Heart left ventricle (tissue), 13 donors: ENCODE data around the gene GPR68.

ENCODE experiments used
- POLR2A ChIP-seq, 2 donors: fragments of 450-650 bp; IDR thresholded peaks; one replicate each; pipeline ENCODE4 v1.6.1; 2017; ENCODE audit warnings: antibody characterized with exemption in 2 of 2, mild to moderate bottlenecking in 2 of 2, moderate library complexity in 2 of 2
- TF ChIP-seq, protein P1 (sequence below), 12 donors: fragments of 200-600 bp; sonication (generic) in 4 of 12; IDR thresholded peaks; one replicate each; pipeline versions ENCODE4 v1.5.0 to v1.8.0; 2018 to 2022; ENCODE audit warnings: antibody characterized with exemption in 12 of 12, mild to moderate bottlenecking in 5 of 12
- donor health status: ischemic (EF 13 %, LVEDD 7.1; RV severe dilation, severe dysfunction).
- donor health status: DM: no; HTN: yes; CAD: no.
- donor health status: DM: no; HTN: no; CAD: no.
- donor health status: ischemic (EF 25% LVEDD 6.9; RV normal size, moderate dysfunction).
- donor health status: ischemic (EF 25% LVEDD 5.7; RV mildly dilated, moderate dysfunction).
- donor health status: ischemic (EF 35%, LVEDD 5.7; RV mildly dilated, moderate dysfunction).
- donor health status: nonischemic (EF 11% LVEDD 7.7; RV severe dilation, severe dysfunction).
- donor health status: DM: yes; HTN: yes; CAD: no.
- donor health status: PGD.
- donor health status: ischemic (EF 29% LVEDD 5.4; RV normal size, mild dysfunction).
- donor health status: nonischemic (EF 23%, LVEDD 6.1; RV moderate dilation, normal function).

GRCh38 chr14:91278383-91278715 lies 33.8 kb upstream of the GPR68 start:
- TF ChIP-seq, protein P1, sequence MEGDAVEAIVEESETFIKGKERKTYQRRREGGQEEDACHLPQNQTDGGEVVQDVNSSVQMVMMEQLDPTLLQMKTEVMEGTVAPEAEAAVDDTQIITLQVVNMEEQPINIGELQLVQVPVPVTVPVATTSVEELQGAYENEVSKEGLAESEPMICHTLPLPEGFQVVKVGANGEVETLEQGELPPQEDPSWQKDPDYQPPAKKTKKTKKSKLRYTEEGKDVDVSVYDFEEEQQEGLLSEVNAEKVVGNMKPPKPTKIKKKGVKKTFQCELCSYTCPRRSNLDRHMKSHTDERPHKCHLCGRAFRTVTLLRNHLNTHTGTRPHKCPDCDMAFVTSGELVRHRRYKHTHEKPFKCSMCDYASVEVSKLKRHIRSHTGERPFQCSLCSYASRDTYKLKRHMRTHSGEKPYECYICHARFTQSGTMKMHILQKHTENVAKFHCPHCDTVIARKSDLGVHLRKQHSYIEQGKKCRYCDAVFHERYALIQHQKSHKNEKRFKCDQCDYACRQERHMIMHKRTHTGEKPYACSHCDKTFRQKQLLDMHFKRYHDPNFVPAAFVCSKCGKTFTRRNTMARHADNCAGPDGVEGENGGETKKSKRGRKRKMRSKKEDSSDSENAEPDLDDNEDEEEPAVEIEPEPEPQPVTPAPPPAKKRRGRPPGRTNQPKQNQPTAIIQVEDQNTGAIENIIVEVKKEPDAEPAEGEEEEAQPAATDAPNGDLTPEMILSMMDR (IDR thresholded peaks at IDR 0.05), result no peak
- no peak for TF ChIP-seq POLR2A (IDR thresholded peaks at IDR 0.05)
